AG09319 (cell line): ENCODE data around the gene IFI35.

Experiments
- DNase-seq: peaks from one replicate; pipeline ENCODE4 v3.0.0-alpha.2; 2010; ENCODE audit warnings: low read depth; ENCODE audit errors: extremely low read depth
- TF ChIP-seq, protein P1 (sequence below): IDR thresholded peaks from 2 replicates; pipeline ENCODE4 v1.5.1; 2011; ENCODE audit warnings: low read depth, mild to moderate bottlenecking, inconsistent platforms, low read length, moderate library complexity

IFI35 gene

DNA sequence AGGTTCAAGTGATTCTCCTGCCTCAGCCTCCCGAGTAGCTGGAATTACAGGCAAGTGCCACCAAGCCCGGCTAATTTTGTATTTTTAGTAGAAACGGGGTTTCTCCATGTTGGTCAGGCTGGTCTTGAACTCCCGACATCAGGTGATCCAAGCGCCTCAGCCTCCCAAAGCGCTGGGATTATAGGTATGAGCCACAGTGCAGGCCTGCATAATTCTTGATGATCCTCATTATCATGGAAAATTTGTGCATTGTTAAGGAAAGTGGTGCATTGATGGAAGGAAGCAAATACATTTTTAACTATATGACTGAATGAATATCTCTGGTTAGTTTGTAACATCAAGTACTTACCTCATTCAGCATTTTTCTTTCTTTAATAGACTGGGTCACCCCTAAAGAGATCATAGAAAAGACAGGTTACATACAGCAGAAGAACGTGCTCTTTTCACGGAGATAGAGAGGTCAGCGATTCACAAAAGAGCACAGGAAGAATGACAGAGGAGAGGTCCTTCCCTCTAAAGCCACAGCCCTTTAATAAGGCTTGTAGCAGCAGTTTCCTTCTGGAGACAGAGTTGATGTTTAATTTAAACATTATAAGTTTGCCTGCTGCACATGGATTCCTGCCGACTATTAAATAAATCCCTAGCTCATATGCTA is 56.5 kb downstream of the IFI35 start:
- TF ChIP-seq, protein P1, sequence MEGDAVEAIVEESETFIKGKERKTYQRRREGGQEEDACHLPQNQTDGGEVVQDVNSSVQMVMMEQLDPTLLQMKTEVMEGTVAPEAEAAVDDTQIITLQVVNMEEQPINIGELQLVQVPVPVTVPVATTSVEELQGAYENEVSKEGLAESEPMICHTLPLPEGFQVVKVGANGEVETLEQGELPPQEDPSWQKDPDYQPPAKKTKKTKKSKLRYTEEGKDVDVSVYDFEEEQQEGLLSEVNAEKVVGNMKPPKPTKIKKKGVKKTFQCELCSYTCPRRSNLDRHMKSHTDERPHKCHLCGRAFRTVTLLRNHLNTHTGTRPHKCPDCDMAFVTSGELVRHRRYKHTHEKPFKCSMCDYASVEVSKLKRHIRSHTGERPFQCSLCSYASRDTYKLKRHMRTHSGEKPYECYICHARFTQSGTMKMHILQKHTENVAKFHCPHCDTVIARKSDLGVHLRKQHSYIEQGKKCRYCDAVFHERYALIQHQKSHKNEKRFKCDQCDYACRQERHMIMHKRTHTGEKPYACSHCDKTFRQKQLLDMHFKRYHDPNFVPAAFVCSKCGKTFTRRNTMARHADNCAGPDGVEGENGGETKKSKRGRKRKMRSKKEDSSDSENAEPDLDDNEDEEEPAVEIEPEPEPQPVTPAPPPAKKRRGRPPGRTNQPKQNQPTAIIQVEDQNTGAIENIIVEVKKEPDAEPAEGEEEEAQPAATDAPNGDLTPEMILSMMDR, result no peak
- no peak for DNase-seq
